Erythroblast (primary cell): ENCODE results near the gene CTNNA3.
"Not testable (repeated sequence)": the region's sequence is repeated elsewhere in the genome, so short reads cannot be mapped to it uniquely, and the experiment has no call there.

ENCODE experiments used
- DNase-seq, 2 experiments: peaks; one replicate each; lab custom pipeline; 2025; lab: John Stamatoyannopoulos, UW
- GATA1 ChIP-seq: IDR thresholded peaks from 2 replicates; pipeline ENCODE4 v1.6.1; 2011; ENCODE audit warnings: low read depth, mild to moderate bottlenecking, control low read depth, low read length, moderate library complexity
- POLR2A ChIP-seq: IDR thresholded peaks from 2 replicates; pipeline ENCODE4 v1.6.1; 2011; ENCODE audit warnings: mild to moderate bottlenecking, low read length

Gene CTNNA3

GRCh38 chr10:67602268-67602950, 93.6 kb downstream of the CTNNA3 start:
- no peak for DNase-seq
- TF ChIP-seq GATA1 (no peak), POLR2A (no peak)

- DNase-seq: no peak
- no peak for TF ChIP-seq GATA1
- no peak for TF ChIP-seq POLR2A
Observed at GRCh38 chr10:67599597-67599996, 96.4 kb downstream of the CTNNA3 start.

GRCh38 chr10:67596641-67597040, 99.4 kb downstream of the CTNNA3 start:
- no peak for TF ChIP-seq GATA1
- no peak for TF ChIP-seq POLR2A
- no peak for DNase-seq

DNA sequence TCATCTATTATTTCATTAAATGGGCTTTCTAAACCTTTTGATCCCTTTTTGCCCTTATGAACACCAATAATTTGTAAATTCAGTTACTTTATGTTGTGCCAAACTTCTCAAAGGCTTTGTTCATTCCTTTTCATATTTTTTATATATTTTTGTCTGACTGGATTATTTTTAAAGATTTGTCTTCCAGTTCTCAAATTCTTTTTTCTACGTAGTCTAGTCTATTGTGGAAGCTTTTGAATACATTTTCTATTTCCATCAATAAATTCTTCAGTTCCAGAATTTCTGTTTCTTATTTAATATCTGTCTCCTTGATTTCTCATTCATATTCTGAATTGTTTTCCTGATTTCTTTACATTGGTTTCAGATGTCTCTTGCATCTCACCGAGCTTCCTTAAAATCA, 108.2 kb downstream of the CTNNA3 start:
- no peak for TF ChIP-seq GATA1
- TF ChIP-seq POLR2A: no peak
- no peak for DNase-seq

DNA sequence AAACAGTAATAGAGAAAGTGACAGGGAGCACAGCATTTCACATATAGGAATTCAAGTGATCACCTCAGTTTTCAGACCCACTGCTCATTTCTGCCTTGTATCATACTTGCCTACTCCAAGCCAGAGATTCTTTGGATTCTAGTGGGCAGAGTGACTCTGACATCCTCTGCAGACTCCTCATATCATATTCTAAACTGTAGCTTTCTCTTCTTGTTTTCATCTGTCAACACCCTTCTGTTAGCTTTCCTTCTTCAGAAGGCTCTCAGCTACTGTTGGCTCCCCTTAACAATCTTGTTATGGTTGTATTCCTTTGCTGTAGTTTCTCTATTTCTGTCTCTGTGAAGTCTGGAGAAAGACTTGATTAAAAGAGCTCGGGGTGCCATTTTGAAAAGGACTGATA, 120.5 kb downstream of the CTNNA3 start:
- TF ChIP-seq POLR2A (no peak), GATA1 (no peak)

DNA sequence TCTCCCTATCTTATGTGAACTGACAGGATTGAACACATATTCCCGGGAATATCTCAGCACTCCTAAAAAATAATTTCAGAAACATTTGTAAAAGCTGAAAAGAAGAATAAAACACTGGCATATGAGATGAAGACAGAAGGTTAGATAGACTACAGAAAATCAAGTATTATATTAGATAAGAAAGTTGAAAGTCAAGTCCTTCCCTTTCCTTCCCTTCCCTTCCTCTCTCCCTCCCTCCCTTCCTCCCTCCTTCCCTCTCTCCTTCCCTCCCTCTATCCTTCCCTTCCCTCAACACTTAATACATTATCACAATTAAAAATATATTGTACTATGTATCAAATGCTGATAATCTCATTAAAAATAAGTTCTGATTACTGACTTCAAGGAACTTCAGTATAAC, 122.5 kb downstream of the CTNNA3 start:
- DNase-seq: no peak
- TF ChIP-seq GATA1 (no peak), POLR2A (no peak)

More for the DNA sequence above, 120.5 kb downstream of the CTNNA3 start:
- DNase-seq: no peak

- DNase-seq: no peak
Observed at GRCh38 chr10:67571503-67571902, 124.5 kb downstream of the CTNNA3 start.

DNA sequence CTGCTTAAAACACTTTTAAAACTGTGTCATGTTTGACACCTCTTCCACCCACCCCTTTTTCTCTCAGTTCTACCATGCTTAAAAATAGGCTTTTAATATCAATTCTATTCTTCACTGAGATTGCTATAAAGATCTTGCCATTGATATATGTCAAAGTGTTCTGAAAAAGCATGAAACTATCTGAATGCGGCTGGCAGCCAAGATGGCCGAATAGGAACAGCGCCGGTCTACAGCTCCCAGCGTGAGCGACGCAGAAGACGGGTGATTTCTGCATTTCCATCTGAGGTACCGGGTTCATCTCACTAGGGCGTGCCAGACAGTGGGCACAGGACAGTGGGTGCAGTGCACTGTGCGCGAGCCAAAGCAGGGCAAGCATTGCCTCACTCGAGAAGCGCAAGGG, 137.7 kb downstream of the CTNNA3 start:
- not testable (repeated sequence) for DNase-seq

More at GRCh38 chr10:67571503-67571902, 124.5 kb downstream of the CTNNA3 start:
- no peak for TF ChIP-seq GATA1
- TF ChIP-seq POLR2A: no peak

- TF ChIP-seq POLR2A (no peak), GATA1 (no peak)
- DNase-seq: no peak
Observed at GRCh38 chr10:67553254-67553653, 142.7 kb downstream of the CTNNA3 start.

DNA sequence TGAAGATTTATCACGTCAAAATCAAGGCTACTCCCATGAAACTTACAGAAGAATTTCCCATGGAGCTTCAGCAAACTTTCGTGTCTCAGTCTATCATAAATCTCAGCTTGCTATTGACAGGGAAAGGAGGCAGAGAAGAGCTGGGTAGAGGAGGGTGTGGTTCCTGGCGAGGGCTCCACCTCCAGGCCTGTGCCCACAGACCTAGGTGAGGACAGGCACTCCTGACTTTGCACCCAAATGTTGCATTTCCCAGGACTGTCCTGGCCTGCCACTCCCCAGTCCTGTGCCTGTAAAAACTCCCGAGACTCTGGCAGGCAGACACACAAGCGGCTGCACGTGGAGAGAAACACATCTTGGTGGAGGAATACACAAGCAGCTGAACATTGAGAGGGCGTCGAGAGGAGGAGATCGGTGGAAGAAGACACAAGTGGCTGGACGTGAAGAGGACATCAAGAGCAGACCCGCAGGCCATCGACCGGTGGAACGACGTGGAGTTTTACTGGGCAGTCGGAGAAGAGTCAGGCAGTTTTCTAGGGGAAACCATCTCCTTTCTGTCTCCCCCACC, 145.1 kb downstream of the CTNNA3 start:
- no peak for TF ChIP-seq POLR2A
- no peak for TF ChIP-seq GATA1
- DNase-seq: no peak

DNA sequence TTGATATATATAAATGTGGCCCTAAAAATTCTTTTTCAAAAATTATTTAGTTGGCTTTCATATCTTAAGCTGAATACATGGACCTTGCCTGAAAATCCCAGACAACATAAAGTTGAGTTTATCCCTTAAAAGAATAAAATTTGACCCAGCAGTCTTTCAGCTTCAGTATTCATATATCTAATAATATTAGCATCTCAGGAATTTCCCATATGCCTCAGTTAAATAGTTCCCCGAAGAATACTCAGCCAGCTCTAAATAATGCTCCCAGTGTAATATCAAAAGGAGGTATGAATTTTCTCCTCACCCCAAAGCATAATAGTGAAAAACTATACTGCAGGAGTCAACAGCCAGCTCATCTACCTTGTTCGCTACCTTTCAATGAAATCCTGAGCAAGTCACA, 145.9 kb downstream of the CTNNA3 start:
- no peak for TF ChIP-seq POLR2A
- TF ChIP-seq GATA1: no peak
- DNase-seq: no peak

- no peak for TF ChIP-seq POLR2A
- TF ChIP-seq GATA1: no peak
- no peak for DNase-seq
Observed at GRCh38 chr10:67549390-67549789, 146.6 kb downstream of the CTNNA3 start.

GRCh38 chr10:67541411-67541810, 154.6 kb downstream of the CTNNA3 start:
- TF ChIP-seq GATA1 (no peak), POLR2A (no peak)
- no peak for DNase-seq

DNA sequence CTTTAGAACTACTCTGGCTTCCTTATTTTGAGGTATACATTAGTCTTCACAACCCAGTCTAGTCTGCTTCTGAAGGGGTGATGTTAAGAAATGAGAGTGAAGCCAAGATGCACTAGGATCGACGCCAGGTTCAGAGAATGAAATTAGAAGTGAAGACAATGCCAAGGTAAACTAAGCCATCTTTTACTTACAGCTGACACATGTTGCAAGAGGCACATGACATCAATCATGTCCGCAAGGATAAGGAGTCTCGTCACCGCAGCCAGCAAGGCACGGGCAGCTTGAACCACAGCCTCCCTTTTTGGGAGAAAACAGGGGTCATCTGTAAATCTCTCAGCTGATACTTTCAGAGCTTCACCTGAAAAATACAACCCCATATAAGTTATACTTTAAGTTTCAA, 156.7 kb downstream of the CTNNA3 start:
- TF ChIP-seq POLR2A (no peak), GATA1 (no peak)
- no peak for DNase-seq

- TF ChIP-seq GATA1: no peak
- TF ChIP-seq POLR2A: no peak
- DNase-seq: no peak
Observed at GRCh38 chr10:67537906-67538305, 158.1 kb downstream of the CTNNA3 start.
